Fibroblast of lung (primary cell): ENCODE measurements around the gene FAM24B. TPM values are rescaled to one million over a fixed set of nuclear protein-coding genes. Genes with fewer than 3 reads are reported as not detected.

Source experiments
- DNase-seq, 2 donors: peaks; one replicate each; pipeline versions ENCODE4 v3.0.0 to v3.0.0-alpha.2; 2010; ENCODE audit warnings: low read depth in 2 of 2
- H2AFZ ChIP-seq: 2 replicates; pipeline ENCODE4 v1.5.1; 2012; ENCODE audit warnings: low read length, control low read depth, inconsistent platforms
- H3K27ac ChIP-seq: 2 replicates; pipeline ENCODE4 v1.5.1; 2011; ENCODE audit warnings: low read length, control low read depth; ENCODE audit not compliant: insufficient read depth
- H3K27me3 ChIP-seq: 2 replicates; pipeline ENCODE4 v1.5.1; 2011; ENCODE audit warnings: mild to moderate bottlenecking, low read length; ENCODE audit not compliant: control insufficient read depth, insufficient read depth
- H3K36me3 ChIP-seq: 2 replicates; pipeline ENCODE4 v1.5.1; 2011; ENCODE audit warnings: low read length; ENCODE audit not compliant: control insufficient read depth, insufficient read depth
- H3K4me1 ChIP-seq: 2 replicates; pipeline ENCODE4 v1.5.1; 2011; ENCODE audit warnings: low read length; ENCODE audit not compliant: control insufficient read depth, insufficient read depth; ENCODE audit errors: extremely low read depth
- H3K4me2 ChIP-seq: 2 replicates; pipeline ENCODE4 v1.5.1; 2011; ENCODE audit warnings: low read length, control low read depth; ENCODE audit not compliant: insufficient read depth; ENCODE audit errors: extremely low read depth
- H3K4me3 ChIP-seq, 4 experiments: fragments of 200-600 bp in 1 of 4; sonication (generic) in 1 of 4; replicated peaks in 1 of 4; 2 replicates each; pipeline ENCODE4 v1.5.1; 2011 to 2016; ENCODE audit warnings: low read length in 4 of 4, low read depth in 3 of 4, mild to moderate bottlenecking in 3 of 4, control low read depth in 2 of 4, inconsistent platforms in 1 of 4, mixed read lengths in 1 of 4; ENCODE audit not compliant: insufficient read depth in 1 of 4; ENCODE audit errors: control extremely low read depth in 1 of 4
- H3K79me2 ChIP-seq: 2 replicates; pipeline ENCODE4 v1.5.1; 2012; ENCODE audit warnings: mild to moderate bottlenecking, low read length, inconsistent platforms; ENCODE audit not compliant: control insufficient read depth, insufficient read depth
- H3K9ac ChIP-seq: 2 replicates; pipeline ENCODE4 v1.5.1; 2011; ENCODE audit warnings: mild to moderate bottlenecking, low read length, control low read depth; ENCODE audit not compliant: insufficient read depth
- H3K9me3 ChIP-seq: 2 replicates; pipeline ENCODE4 v1.5.1; 2012; ENCODE audit warnings: low read depth, low read length; ENCODE audit not compliant: control insufficient read depth, insufficient read depth
- H4K20me1 ChIP-seq: 2 replicates; pipeline ENCODE4 v1.5.1; 2011; ENCODE audit warnings: low read length; ENCODE audit not compliant: control insufficient read depth, insufficient read depth; ENCODE audit errors: extremely low read depth
- CTCF ChIP-seq, 2 donors: IDR thresholded peaks in 1 of 2; conservative IDR thresholded peaks in 1 of 2; 1 replicate in 1 of 2; 2 replicates in 1 of 2; pipeline ENCODE4 v1.5.1; 2011 to 2012; ENCODE audit warnings: low read length in 2 of 2, control low read depth in 1 of 2, inconsistent platforms in 1 of 2, low read depth in 1 of 2, mild to moderate bottlenecking in 1 of 2
- EZH2 ChIP-seq: IDR thresholded peaks from 2 replicates; pipeline ENCODE4 v1.5.1; 2012; ENCODE audit warnings: low read length, control low read depth, mild to moderate bottlenecking; ENCODE audit errors: missing control alignments
- polyA plus RNA-seq, 2 donors: library from polyadenylated mRNA; depleted of rRNA in 1 of 2; stranded (reverse) in 1 of 2; unstranded in 1 of 2; fragments of >200 nt; gene quantifications; 2 replicates each; pipeline ENCODE4 v1.2.1, GENCODE V29; 2011 to 2012; ENCODE audit warnings: missing spikeins in 1 of 2
- total RNA-seq: library from RNA; depleted of rRNA; stranded (reverse); fragments of >200 nt; gene quantifications from 2 replicates; pipeline ENCODE4 v1.2.1, GENCODE V29; 2014

Gene FAM24B
- total and polyA plus RNA-seq, 2 donors (not counting 1 experiment from before 2014, with no cell fraction given) = 3.9 to 6.8 TPM

- no peaks in the 10 kb centered on the region for H4K20me1 ChIP-seq
- no peaks in the 10 kb centered on the region for H3K9me3 ChIP-seq
- H3K27me3 ChIP-seq = no peaks in the 10 kb centered on the region
- H3K36me3 ChIP-seq = no peaks in the 10 kb centered on the region
- TF ChIP-seq EZH2 (no peak), CTCF (conservative IDR thresholded peaks at IDR 0.05 in 1 of 2, IDR thresholded peaks at IDR 0.05 in 1 of 2; ENCODE audit: low read depth in 1 of 2, low read length in 2 of 2) (no peak)
- no peak overlapping the region for H3K9ac ChIP-seq
- no peaks in the 10 kb centered on the region for H3K79me2 ChIP-seq
- H3K4me3 ChIP-seq = no peak overlapping the region
- no peak overlapping the region for H3K27ac ChIP-seq
- no peak for DNase-seq
- no peaks in the 10 kb centered on the region for H3K4me1 ChIP-seq
- no peak overlapping the region for H3K4me2 ChIP-seq
- H2AFZ ChIP-seq = no peak overlapping the region
These were observed 39.9 kb downstream of the FAM24B start for GRCh38 chr10:122839505-122839904.

- Histone ChIP-seq H3K9ac (no peak overlapping the region), H3K27ac (no peak overlapping the region), H3K9me3 (no peaks in the 10 kb centered on the region), H3K4me3 (no peak overlapping the region), H4K20me1 (no peaks in the 10 kb centered on the region), H3K79me2 (no peaks in the 10 kb centered on the region), H3K27me3 (no peaks in the 10 kb centered on the region), H3K4me1 (no peaks in the 10 kb centered on the region), H3K4me2 (no peak overlapping the region), H3K36me3 (no peaks in the 10 kb centered on the region), H2AFZ (no peak overlapping the region)
- TF ChIP-seq EZH2 (no peak), CTCF (conservative IDR thresholded peaks at IDR 0.05 in 1 of 2, IDR thresholded peaks at IDR 0.05 in 1 of 2; ENCODE audit: low read depth in 1 of 2, low read length in 2 of 2) (no peak)
- no peak for DNase-seq
These were observed 40.5 kb downstream of the FAM24B start for GRCh38 chr10:122838880-122839279.

- H3K9me3 ChIP-seq = no peaks in the 10 kb centered on the region
- no peak for DNase-seq
- H3K4me3 ChIP-seq = no peak overlapping the region
- H3K27me3 ChIP-seq = no peaks in the 10 kb centered on the region
- H3K36me3 ChIP-seq = no peaks in the 10 kb centered on the region
- no peaks in the 10 kb centered on the region for H3K79me2 ChIP-seq
- H3K4me2 ChIP-seq = no peak overlapping the region
- no peaks in the 10 kb centered on the region for H3K4me1 ChIP-seq
- no peaks in the 10 kb centered on the region for H4K20me1 ChIP-seq
- no peak overlapping the region for H2AFZ ChIP-seq
- H3K9ac ChIP-seq = no peak overlapping the region
- H3K27ac ChIP-seq = no peak overlapping the region
- TF ChIP-seq EZH2 (no peak), CTCF (conservative IDR thresholded peaks at IDR 0.05 in 1 of 2, IDR thresholded peaks at IDR 0.05 in 1 of 2; ENCODE audit: low read depth in 1 of 2, low read length in 2 of 2) (no peak)
These were observed 43.5 kb downstream of the FAM24B start for GRCh38 chr10:122835908-122836307.
